Nephron progenitor cell (in vitro differentiated cells): Measurements from ENCODE around the gene TBCK.

Source experiments
- DNase-seq: peaks from one replicate; pipeline ENCODE4 v3.0.0; 2021
- H3K27ac Mint-ChIP-seq: 2 replicates; pipeline ENCODE4 v1.8.0; 2021; ENCODE audit warnings: mild to moderate bottlenecking, moderate library complexity, mixed read lengths
- H3K27me3 Mint-ChIP-seq: 2 replicates; pipeline ENCODE4 v1.8.0; 2021; ENCODE audit warnings: mild to moderate bottlenecking, low read depth, mixed read lengths; ENCODE audit not compliant: poor library complexity
- H3K36me3 Mint-ChIP-seq: 2 replicates; pipeline ENCODE4 v1.8.0; 2021; ENCODE audit warnings: low read depth, mixed read lengths
- H3K4me1 Mint-ChIP-seq: 2 replicates; pipeline ENCODE4 v1.8.0; 2021; ENCODE audit warnings: mixed read lengths
- H3K4me3 Mint-ChIP-seq: 2 replicates; pipeline ENCODE4 v1.8.0; 2021; ENCODE audit warnings: mild to moderate bottlenecking, moderate library complexity, mixed read lengths
- H3K9me3 Mint-ChIP-seq: 2 replicates; pipeline ENCODE4 v1.8.0; 2021; ENCODE audit warnings: mild to moderate bottlenecking, moderate library complexity, mixed read lengths
- CTCF ChIP-seq: fragments of 200-600 bp; sonication (generic); IDR thresholded peaks from 2 replicates; pipeline ENCODE4 v1.5.0; 2021; ENCODE audit warnings: antibody characterized with exemption

TBCK gene

GRCh38 chr4:106019771-106020170, 296.2 kb downstream of the TBCK start:
- no peaks in the 10 kb centered on the region for H3K36me3 Mint-ChIP-seq
- H3K27me3 Mint-ChIP-seq = peaks cover 3% of the 10 kb centered on the region
- no peak overlapping the region for H3K27ac Mint-ChIP-seq
- no peak for DNase-seq
- peaks cover 7% of the 10 kb centered on the region for H3K9me3 Mint-ChIP-seq
- H3K4me1 Mint-ChIP-seq = peaks cover 13% of the 10 kb centered on the region
- TF ChIP-seq CTCF = no peak
- H3K4me3 Mint-ChIP-seq = no peak overlapping the region

- TF ChIP-seq CTCF = no peak
- no peak for DNase-seq
- peaks cover 19% of the 10 kb centered on the region for H3K9me3 Mint-ChIP-seq
- peaks cover 3% of the 10 kb centered on the region for H3K27me3 Mint-ChIP-seq
- peaks cover 5% of the 10 kb centered on the region for H3K36me3 Mint-ChIP-seq
- peak overlapping the region; percentile 87 for H3K27ac Mint-ChIP-seq
- peaks cover 13% of the 10 kb centered on the region for H3K4me1 Mint-ChIP-seq
- no peak overlapping the region for H3K4me3 Mint-ChIP-seq
Observed at GRCh38 chr4:106017975-106018374, 298.0 kb downstream of the TBCK start.

GRCh38 chr4:106011387-106011786, 304.6 kb downstream of the TBCK start:
- Mint-ChIP-seq H3K36me3 (peaks cover 19% of the 10 kb centered on the region), H3K9me3 (peaks cover 57% of the 10 kb centered on the region)

GRCh38 chr4:106010761-106011160, 305.2 kb downstream of the TBCK start:
- peaks cover 19% of the 10 kb centered on the region for H3K36me3 Mint-ChIP-seq
- no peak overlapping the region for H3K4me3 Mint-ChIP-seq
- H3K27ac Mint-ChIP-seq = no peak overlapping the region
- peaks cover 57% of the 10 kb centered on the region for H3K9me3 Mint-ChIP-seq
- TF ChIP-seq CTCF = no peak
- no peaks in the 10 kb centered on the region for H3K4me1 Mint-ChIP-seq
- DNase-seq = no peak
- H3K27me3 Mint-ChIP-seq = peaks cover 3% of the 10 kb centered on the region

More at GRCh38 chr4:106011387-106011786, 304.6 kb downstream of the TBCK start:
- Mint-ChIP-seq H3K27me3 (peaks cover 3% of the 10 kb centered on the region), H3K27ac (no peak overlapping the region), H3K4me3 (no peak overlapping the region), H3K4me1 (no peaks in the 10 kb centered on the region)
- no peak for DNase-seq
- TF ChIP-seq CTCF = no peak

GRCh38 chr4:106002994-106003393, 313.0 kb downstream of the TBCK start:
- Mint-ChIP-seq H3K27ac (no peak overlapping the region), H3K4me3 (no peak overlapping the region), H3K9me3 (peaks cover 2% of the 10 kb centered on the region), H3K4me1 (peaks cover 14% of the 10 kb centered on the region), H3K36me3 (no peaks in the 10 kb centered on the region), H3K27me3 (no peaks in the 10 kb centered on the region)
- no peak for TF ChIP-seq CTCF
- no peak for DNase-seq

- no peak for DNase-seq
- no peak for TF ChIP-seq CTCF
- peaks cover 28% of the 10 kb centered on the region for H3K4me1 Mint-ChIP-seq
- no peak overlapping the region for H3K4me3 Mint-ChIP-seq
- H3K27ac Mint-ChIP-seq = peak overlapping the region; percentile 85
- no peaks in the 10 kb centered on the region for H3K9me3 Mint-ChIP-seq
- no peaks in the 10 kb centered on the region for H3K36me3 Mint-ChIP-seq
- H3K27me3 Mint-ChIP-seq = no peaks in the 10 kb centered on the region
Observed at GRCh38 chr4:105998171-105999063, 317.6 kb downstream of the TBCK start.
